Keratinocyte (primary cell): ENCODE measurements around the gene TBC1D13. TPM values are rescaled to one million over a fixed set of nuclear protein-coding genes. Genes with fewer than 3 reads are reported as not detected.
A peak's percentile ranks its signal among the peaks of the same experiment; 100 is the strongest.

Experiments used
- DNase-seq: peaks from one replicate; pipeline ENCODE4 v3.0.0-alpha.2; 2011; ENCODE audit warnings: low read depth, missing footprints, low spot score
- FAIRE-seq: peaks from 2 replicates; lab custom pipeline; 2011; peaks lifted over from hg19 to GRCh38; lab: Jason Lieb, UNC
- H2AFZ ChIP-seq: 2 replicates; pipeline ENCODE4 v1.6.0; 2012; ENCODE audit warnings: low read length, control low read depth, inconsistent platforms; ENCODE audit not compliant: control insufficient read depth
- H3K27ac ChIP-seq: 2 replicates; pipeline ENCODE4 v1.5.1; 2011; ENCODE audit warnings: low read length; ENCODE audit not compliant: control insufficient read depth, insufficient read depth
- H3K27me3 ChIP-seq: 3 replicates; pipeline ENCODE4 v1.6.0; 2011; ENCODE audit warnings: low read length; ENCODE audit not compliant: control insufficient read depth, insufficient read depth; ENCODE audit errors: extremely low read depth
- H3K36me3 ChIP-seq, 2 experiments: 2 replicates in 1 of 2; 3 replicates in 1 of 2; pipeline ENCODE4 v1.5.1; 2011; ENCODE audit warnings: low read length in 2 of 2, mild to moderate bottlenecking in 1 of 2; ENCODE audit not compliant: control insufficient read depth in 2 of 2, insufficient read depth in 2 of 2; ENCODE audit errors: extremely low read depth in 1 of 2
- H3K4me1 ChIP-seq: 3 replicates; pipeline ENCODE4 v1.5.1; 2011; ENCODE audit warnings: low read length; ENCODE audit not compliant: control insufficient read depth, insufficient read depth; ENCODE audit errors: extremely low read depth
- H3K4me2 ChIP-seq: 3 replicates; pipeline ENCODE4 v1.6.0; 2011; ENCODE audit warnings: low read depth, low read length; ENCODE audit not compliant: control insufficient read depth, insufficient read depth; ENCODE audit errors: extremely low read depth
- H3K4me3 ChIP-seq, 3 experiments: fragments of 200-600 bp in 1 of 3; sonication (generic) in 1 of 3; 2 replicates in 2 of 3; 3 replicates in 1 of 3; pipeline ENCODE4 v1.5.1; 2011 to 2016; ENCODE audit warnings: low read length in 3 of 3, mild to moderate bottlenecking in 3 of 3, control low read depth in 2 of 3, inconsistent platforms in 1 of 3, low read depth in 1 of 3, mixed read lengths in 1 of 3, mixed run types in 1 of 3, moderate library complexity in 1 of 3; ENCODE audit not compliant: control insufficient read depth in 2 of 3, insufficient read depth in 2 of 3; ENCODE audit errors: extremely low read depth in 1 of 3
- H3K79me2 ChIP-seq: 2 replicates; pipeline ENCODE4 v1.6.0; 2012; ENCODE audit warnings: low read length; ENCODE audit not compliant: control insufficient read depth, insufficient read depth
- H3K9ac ChIP-seq: 3 replicates; pipeline ENCODE4 v1.6.0; 2011; ENCODE audit warnings: low read length; ENCODE audit not compliant: control insufficient read depth, insufficient read depth; ENCODE audit errors: extremely low read depth
- H3K9me1 ChIP-seq: 3 replicates; pipeline ENCODE4 v1.6.0; 2011; ENCODE audit warnings: low read length; ENCODE audit not compliant: control insufficient read depth, insufficient read depth; ENCODE audit errors: extremely low read depth
- H3K9me3 ChIP-seq: 2 replicates; pipeline ENCODE4 v1.5.1; 2012; ENCODE audit warnings: low read depth, low read length; ENCODE audit not compliant: control insufficient read depth
- H4K20me1 ChIP-seq: 3 replicates; pipeline ENCODE4 v1.6.0; 2011; ENCODE audit warnings: low read length; ENCODE audit not compliant: control insufficient read depth, insufficient read depth; ENCODE audit errors: extremely low read depth
- EZH2 ChIP-seq: IDR thresholded peaks from one replicate; pipeline ENCODE4 v1.6.1; 2012; ENCODE audit warnings: inconsistent platforms, mild to moderate bottlenecking, low read length, moderate library complexity
- dilution Hi-C: fragments of 300-500 bp; cut with MboI; formaldehyde crosslinking; loops from one replicate; pipeline ENCODE4 v1.7.0; 2020; ENCODE audit warnings: low sequenced_read_pairs; ENCODE audit not compliant: extremely low pct_ligation_motif_present
- polyA minus RNA-seq, 3 experiments: library from RNA; depleted of rRNA, polyadenylated mRNA; stranded (reverse); fragments of >200 nt; gene quantifications; 1 replicate in 1 of 3; 2 replicates in 1 of 3; 3 replicates in 1 of 3; pipeline ENCODE4 v1.2.3, GENCODE V29; 2011
- polyA plus RNA-seq, 5 experiments: library from polyadenylated mRNA; depleted of rRNA in 3 of 5; stranded (reverse) in 3 of 5; stranded (forward) in 1 of 5; unstranded in 1 of 5; fragments of >200 nt; gene quantifications; 1 replicate in 1 of 5; 2 replicates in 3 of 5; 3 replicates in 1 of 5; pipeline versions ENCODE4 v1.2.1 to v1.2.3, GENCODE V29; 2011 to 2012; ENCODE audit warnings: missing spikeins in 2 of 5, low read depth in 1 of 5, low replicate concordance in 1 of 5
- TF ChIP-seq, protein P1 (sequence below), 3 experiments: IDR thresholded peaks in 1 of 3; conservative IDR thresholded peaks in 1 of 3; optimal IDR thresholded peaks in 1 of 3; 2 replicates in 2 of 3; 3 replicates in 1 of 3; pipeline versions ENCODE3 to v1.5.1; 2011; ENCODE audit warnings: low read length in 3 of 3, mild to moderate bottlenecking in 3 of 3, moderate library complexity in 2 of 3, control low read depth in 1 of 3, inconsistent platforms in 1 of 3; ENCODE audit not compliant: insufficient read depth in 2 of 3; ENCODE audit errors: extremely low read depth in 1 of 3

Gene TBC1D13, protein sequence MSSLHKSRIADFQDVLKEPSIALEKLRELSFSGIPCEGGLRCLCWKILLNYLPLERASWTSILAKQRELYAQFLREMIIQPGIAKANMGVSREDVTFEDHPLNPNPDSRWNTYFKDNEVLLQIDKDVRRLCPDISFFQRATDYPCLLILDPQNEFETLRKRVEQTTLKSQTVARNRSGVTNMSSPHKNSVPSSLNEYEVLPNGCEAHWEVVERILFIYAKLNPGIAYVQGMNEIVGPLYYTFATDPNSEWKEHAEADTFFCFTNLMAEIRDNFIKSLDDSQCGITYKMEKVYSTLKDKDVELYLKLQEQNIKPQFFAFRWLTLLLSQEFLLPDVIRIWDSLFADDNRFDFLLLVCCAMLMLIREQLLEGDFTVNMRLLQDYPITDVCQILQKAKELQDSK
- polyA plus RNA-seq, result 12.8 to 25.1 TPM (median 14.1 TPM) in 3 replicates
- polyA plus RNA-seq (2011; ENCODE audit: low read depth), result 3.8 TPM
- polyA plus RNA-seq (2011; cell fraction: cytosol; rRNA removed), result 17.7 and 18.4 TPM in 2 replicates
- polyA plus RNA-seq (2011; cell fraction: nucleus; rRNA removed), result 20.3 and 20.7 TPM in 2 replicates
- polyA plus RNA-seq (2012; ENCODE audit: low replicate concordance), result 9.0 and 15.9 TPM in 2 replicates
- 16.9 to 23.8 TPM (median 16.9 TPM) in 3 replicates for polyA minus RNA-seq
- 6.3 TPM for polyA minus RNA-seq (2011; cell fraction: cytosol; rRNA and poly(A)+ RNA removed)
- polyA minus RNA-seq (2011; cell fraction: nucleus; rRNA and poly(A)+ RNA removed), result 5.0 and 8.3 TPM in 2 replicates

DNA sequence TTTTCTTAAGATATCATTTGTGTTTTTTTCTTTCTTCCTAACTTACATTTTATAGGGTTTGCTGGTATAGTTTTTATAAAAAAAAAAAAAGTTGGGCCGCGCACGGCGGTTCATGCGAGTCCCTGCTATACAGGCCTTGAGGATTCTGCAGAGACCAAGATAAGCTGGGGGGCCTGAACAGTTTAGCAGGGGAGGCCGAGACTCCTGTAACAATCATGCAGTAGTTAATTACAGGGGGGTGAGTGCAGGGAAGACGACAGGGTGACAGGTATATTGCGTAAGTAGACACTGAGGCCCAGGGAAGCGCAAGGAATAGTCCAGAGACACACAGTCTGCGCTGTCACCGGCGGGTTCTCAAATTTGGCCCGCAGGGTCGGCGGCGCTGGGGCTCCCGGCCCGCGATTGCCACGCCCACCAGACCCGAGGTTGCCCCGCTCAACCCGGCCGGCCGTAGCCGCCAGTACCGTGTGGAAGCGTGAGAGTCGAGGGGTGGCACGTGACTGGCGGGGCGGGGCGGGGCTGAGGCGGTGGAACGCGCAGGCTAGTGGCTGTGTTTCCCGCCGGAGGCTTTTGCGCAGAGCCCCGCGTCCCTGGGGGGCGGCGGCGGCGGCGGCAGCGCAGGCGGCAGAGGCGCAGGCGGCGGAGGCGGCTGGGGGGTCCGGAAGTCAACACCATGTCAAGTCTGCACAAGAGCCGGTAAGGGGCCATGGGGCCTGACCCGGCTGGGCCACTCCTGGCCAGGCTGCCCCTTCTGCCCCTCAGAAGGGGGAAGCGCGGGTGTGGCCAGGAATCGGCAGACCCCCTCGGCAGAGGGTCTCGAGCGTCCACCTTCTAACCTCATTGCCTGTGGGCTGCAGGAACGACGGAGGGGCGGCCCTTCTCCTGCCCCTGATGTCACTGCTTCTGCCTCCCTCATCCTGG lies at the start of gene TBC1D13:
Gene TBC1D13, plus strand, starts transcription at position 573 of the 921 bp plus-strand sequence. Its CDS starts 101 bp downstream, at position 674.
- Histone ChIP-seq H3K4me3 (peak within 1 kb of the TSS; percentile 78 to 98 (median 94)), H3K4me1 (peaks cover 10% of the 10 kb centered on the region), H3K9me1 (no peaks in the 10 kb centered on the region), H3K36me3 (peaks cover 6% of the 10 kb centered on the region in 2 experiments), H4K20me1 (no peaks in the 10 kb centered on the region), H3K9ac (peak within 1 kb of the TSS; percentile 85), H2AFZ (peak within 1 kb of the TSS; percentile 92), H3K4me2 (peak within 1 kb of the TSS; percentile 92), H3K27me3 (no peaks in the 10 kb centered on the region), H3K27ac (peak within 1 kb of the TSS; percentile 61), H3K79me2 (peaks cover 10% of the 10 kb centered on the region), H3K9me3 (no peaks in the 10 kb centered on the region)
- dilution Hi-C loops, result no loop called here
- no peak for DNase-seq
- no peak for FAIRE-seq
- TF ChIP-seq EZH2, result no peak
- TF ChIP-seq, protein P1, sequence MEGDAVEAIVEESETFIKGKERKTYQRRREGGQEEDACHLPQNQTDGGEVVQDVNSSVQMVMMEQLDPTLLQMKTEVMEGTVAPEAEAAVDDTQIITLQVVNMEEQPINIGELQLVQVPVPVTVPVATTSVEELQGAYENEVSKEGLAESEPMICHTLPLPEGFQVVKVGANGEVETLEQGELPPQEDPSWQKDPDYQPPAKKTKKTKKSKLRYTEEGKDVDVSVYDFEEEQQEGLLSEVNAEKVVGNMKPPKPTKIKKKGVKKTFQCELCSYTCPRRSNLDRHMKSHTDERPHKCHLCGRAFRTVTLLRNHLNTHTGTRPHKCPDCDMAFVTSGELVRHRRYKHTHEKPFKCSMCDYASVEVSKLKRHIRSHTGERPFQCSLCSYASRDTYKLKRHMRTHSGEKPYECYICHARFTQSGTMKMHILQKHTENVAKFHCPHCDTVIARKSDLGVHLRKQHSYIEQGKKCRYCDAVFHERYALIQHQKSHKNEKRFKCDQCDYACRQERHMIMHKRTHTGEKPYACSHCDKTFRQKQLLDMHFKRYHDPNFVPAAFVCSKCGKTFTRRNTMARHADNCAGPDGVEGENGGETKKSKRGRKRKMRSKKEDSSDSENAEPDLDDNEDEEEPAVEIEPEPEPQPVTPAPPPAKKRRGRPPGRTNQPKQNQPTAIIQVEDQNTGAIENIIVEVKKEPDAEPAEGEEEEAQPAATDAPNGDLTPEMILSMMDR (optimal IDR thresholded peaks at IDR 0.05 in 1 of 3, IDR thresholded peaks at IDR 0.05 in 1 of 3, conservative IDR thresholded peaks at IDR 0.05 in 1 of 3; ENCODE audit: extremely low read depth in 1 of 3, insufficient read depth in 2 of 3, low read length in 3 of 3), result no peak

DNA sequence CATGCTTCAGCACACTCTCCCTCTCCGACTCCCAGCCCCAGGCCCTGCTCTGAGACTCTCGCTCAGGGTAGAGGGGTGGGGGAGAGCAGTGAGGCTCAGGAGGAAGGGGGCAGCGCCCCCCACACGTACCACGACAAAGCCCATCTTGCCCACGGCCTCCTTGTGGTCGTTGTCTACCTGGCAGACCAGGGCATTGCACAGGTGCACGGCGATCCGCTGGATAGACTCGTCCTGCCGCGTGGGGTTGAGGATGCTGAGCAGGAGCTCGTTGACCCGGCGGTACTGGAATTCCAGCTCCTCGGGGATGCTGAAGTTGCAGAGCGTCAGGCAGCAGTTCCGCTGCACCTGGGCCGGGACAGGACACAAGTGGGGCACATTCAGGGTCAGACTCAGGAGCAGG lies 44.7 kb upstream of the TBC1D13 start:
- H3K4me2 ChIP-seq, result no peak overlapping the region
- H3K4me1 ChIP-seq, result no peaks in the 10 kb centered on the region
- FAIRE-seq (no peak), DNase-seq (no peak)
- H3K9me3 ChIP-seq, result no peaks in the 10 kb centered on the region
- no peak overlapping the region for H3K4me3 ChIP-seq
- H2AFZ ChIP-seq, result no peak overlapping the region
- H3K36me3 ChIP-seq, result no peaks in the 10 kb centered on the region
- TF ChIP-seq, protein P1 (optimal IDR thresholded peaks at IDR 0.05 in 1 of 3, IDR thresholded peaks at IDR 0.05 in 1 of 3, conservative IDR thresholded peaks at IDR 0.05 in 1 of 3; ENCODE audit: extremely low read depth in 1 of 3, insufficient read depth in 2 of 3, low read length in 3 of 3), result no peak
- TF ChIP-seq EZH2, result no peak
- H3K9ac ChIP-seq, result no peak overlapping the region
- H4K20me1 ChIP-seq, result no peaks in the 10 kb centered on the region
- H3K27ac ChIP-seq, result no peak overlapping the region
- H3K9me1 ChIP-seq, result no peaks in the 10 kb centered on the region
- no peaks in the 10 kb centered on the region for H3K27me3 ChIP-seq
- no peaks in the 10 kb centered on the region for H3K79me2 ChIP-seq
- dilution Hi-C loops, result no loop called here
